NCI-H146 (cell line): ENCODE results near the gene SLC9A4.
"Not testable (repeated sequence)": the region's sequence is repeated elsewhere in the genome, so short reads cannot be mapped to it uniquely, and the experiment has no call there.

ENCODE experiments used
- DNase-seq: peaks from one replicate; lab custom pipeline; 2025; lab: John Stamatoyannopoulos, UW

SLC9A4 gene

DNA sequence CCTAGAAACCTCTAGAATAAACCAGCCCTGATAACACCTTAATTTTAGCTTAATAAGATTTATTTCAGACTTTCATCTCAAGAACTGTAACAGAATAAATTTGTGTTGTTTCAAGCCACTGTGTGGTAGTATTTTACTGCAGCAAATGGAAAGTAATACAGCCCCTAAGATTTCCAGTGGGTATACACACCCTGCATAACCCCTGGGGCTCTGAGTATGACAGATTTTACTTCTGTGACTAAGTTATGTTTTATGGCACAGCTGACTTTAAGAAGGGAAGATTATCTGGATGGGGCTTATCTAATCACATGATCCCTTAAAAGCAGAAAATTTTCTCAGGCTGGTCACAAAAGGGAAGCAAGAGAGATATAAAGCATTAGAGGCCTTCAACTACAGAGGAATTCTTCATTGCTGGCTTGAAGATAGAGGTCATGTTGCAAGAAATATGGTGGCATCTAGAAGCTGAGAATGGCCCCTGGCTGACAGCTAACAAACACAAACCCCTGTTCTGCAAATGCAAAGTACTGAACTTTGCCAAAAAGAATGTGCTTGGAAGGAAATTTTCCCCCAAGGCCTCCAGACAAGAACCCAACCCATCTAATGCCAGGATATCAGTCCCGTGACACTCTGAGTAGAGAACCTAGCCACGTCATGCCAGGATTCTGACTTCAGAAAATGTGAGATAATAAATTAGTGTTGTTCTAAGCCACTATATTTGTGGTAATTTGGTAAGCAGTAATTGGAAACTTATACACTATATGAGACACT lies 78.5 kb downstream of the SLC9A4 start:
- no peak for DNase-seq

GRCh38 chr2:102553601-102554000 lies 80.6 kb downstream of the SLC9A4 start:
- no peak for DNase-seq

DNA sequence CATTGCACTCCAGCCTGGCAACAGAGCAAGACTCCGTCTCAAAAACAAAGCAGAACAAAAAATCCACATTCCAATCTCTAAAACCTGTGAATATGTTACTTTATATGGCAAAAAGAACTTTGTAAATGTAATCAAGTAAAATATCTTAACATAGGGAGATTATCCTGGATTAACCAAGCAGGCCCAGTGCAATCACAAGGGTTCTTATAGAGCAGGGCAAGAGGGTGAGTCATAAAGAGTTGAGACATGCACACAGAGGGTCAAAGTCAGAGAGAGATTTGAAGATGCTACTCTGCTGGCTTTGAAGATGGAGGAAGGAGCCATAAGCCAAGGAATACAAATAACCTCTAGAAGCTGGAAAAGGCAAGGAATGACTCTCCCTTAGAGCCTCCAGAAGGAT lies 85.4 kb downstream of the SLC9A4 start:
- no peak for DNase-seq

DNA sequence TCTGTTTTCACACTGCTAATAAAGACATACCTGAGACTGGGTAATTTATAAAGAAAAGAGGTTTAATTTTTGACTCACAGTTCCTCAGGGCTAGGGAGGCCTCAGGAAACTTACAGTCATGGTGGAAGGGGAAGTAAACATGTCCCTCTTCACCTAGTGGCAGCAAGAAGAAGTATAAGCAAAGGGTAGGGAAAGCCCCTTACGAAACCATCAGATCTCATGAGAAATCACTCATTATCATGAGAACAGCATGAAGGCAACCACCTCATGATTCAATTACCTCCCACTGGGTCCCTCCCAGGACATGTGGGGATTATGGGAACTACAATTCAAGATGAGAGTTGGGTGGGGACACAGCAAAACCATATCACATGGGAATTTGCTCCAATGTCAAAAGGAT lies 89.5 kb downstream of the SLC9A4 start:
- DNase-seq: not testable (repeated sequence)

DNA sequence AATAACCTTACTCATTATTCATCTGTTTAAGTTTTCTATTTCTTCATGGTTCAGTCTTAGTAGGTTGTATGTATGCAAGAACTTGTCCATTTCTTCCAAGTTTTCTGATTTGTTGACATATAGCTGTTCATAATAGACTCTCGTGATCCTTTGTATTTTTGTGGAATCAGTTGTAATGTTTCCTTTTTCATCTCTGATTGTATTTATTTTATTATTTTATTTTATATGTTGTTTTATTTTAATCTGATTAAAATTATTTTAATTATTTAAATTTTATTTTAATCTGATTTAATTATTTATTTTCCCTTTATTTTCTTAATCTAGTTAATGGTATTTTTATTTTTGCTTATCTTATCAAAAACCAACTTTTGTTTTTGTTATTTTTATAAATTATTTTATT lies 102.9 kb downstream of the SLC9A4 start:
- DNase-seq: no peak

GRCh38 chr2:102578376-102578775 lies 105.3 kb downstream of the SLC9A4 start:
- DNase-seq: no peak

DNA sequence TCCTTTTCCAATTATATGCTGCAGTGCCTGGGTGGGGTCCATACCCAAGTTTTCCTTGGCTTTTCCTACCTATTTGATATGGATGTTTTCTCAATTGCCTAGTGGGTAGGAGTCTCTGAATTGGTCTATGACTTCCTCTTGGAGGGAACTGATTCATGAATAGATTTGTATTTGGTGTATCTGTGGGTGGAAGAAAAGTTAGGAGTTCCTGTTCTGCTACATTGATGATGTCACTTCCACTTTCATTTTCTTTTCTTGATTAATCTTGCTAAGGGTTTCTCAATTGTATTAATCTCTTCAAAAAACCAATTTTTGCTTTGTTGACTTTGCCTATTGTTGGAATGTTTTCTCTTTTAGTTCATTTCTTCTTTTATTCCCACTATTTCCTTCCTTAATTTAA lies 108.9 kb downstream of the SLC9A4 start:
- DNase-seq: no peak

GRCh38 chr2:102582845-102583244 lies 109.8 kb downstream of the SLC9A4 start:
- DNase-seq: no peak
